Measurements from ENCODE around the gene CCM2.

- no peak for TF ChIP-seq ZNF274 (IDR thresholded peaks at IDR 0.05; ENCODE audit: low read depth, low read length)
- TF ChIP-seq YY1 (IDR thresholded peaks at IDR 0.05; ENCODE audit: insufficient read depth, insufficient read length): no peak
Measured at GRCh38 chr7:45078125-45078681, 78.2 kb downstream of the CCM2 start.

All from NT2/D1 (cell line).